WTC11 (cell line): ENCODE data around the gene COL4A1.

Experiments used
- GRHL2 ChIP-seq: fragments of 250-450 bp; sonication (Bioruptor Pico); IDR thresholded peaks from 2 replicates; pipeline ENCODE4 v1.8.0; 2022; ENCODE audit warnings: mild to moderate bottlenecking, moderate library complexity; ENCODE audit not compliant: insufficient replicate concordance, severe bottlenecking
- NFE2L1 ChIP-seq: sonication (generic); formaldehyde crosslinking; IDR thresholded peaks from 2 replicates; pipeline ENCODE4 v1.8.1; 2023; ENCODE audit warnings: missing genetic modification reagents
- NR2C2 ChIP-seq: sonication (generic); formaldehyde crosslinking; IDR thresholded peaks from 2 replicates; pipeline ENCODE4 v1.8.0; 2022; ENCODE audit warnings: mild to moderate bottlenecking, missing genetic modification reagents
- ZNF121 ChIP-seq: sonication (generic); formaldehyde crosslinking; IDR thresholded peaks from 2 replicates; pipeline ENCODE4 v1.8.0; 2023; ENCODE audit warnings: missing genetic modification reagents
- ZNF671 ChIP-seq: fragments of 250-450 bp; sonication (Bioruptor Pico); IDR thresholded peaks from 2 replicates; pipeline ENCODE4 v1.8.0; 2021; ENCODE audit warnings: mild to moderate bottlenecking
- TF ChIP-seq, protein P1 (sequence below): fragments of 200-600 bp; IDR thresholded peaks from 2 replicates; pipeline ENCODE4 v1.8.0; 2022; ENCODE audit warnings: antibody characterized with exemption
- TF ChIP-seq, protein P2 (sequence below): sonication (generic); formaldehyde crosslinking; IDR thresholded peaks from 2 replicates; pipeline ENCODE4 v1.8.0; 2022; ENCODE audit warnings: mild to moderate bottlenecking, missing genetic modification reagents
- TF ChIP-seq, protein P3 (sequence below): sonication (generic); formaldehyde crosslinking; conservative IDR thresholded peaks from 2 replicates; pipeline ENCODE4 v1.8.1; 2023; ENCODE audit warnings: mild to moderate bottlenecking, low read depth, missing genetic modification reagents, moderate library complexity
- TF ChIP-seq, protein P4 (sequence below): sonication (generic); formaldehyde crosslinking; IDR thresholded peaks from 2 replicates; pipeline ENCODE4 v1.8.1; 2022; ENCODE audit warnings: low read depth, missing genetic modification reagents, borderline replicate concordance

DNA sequence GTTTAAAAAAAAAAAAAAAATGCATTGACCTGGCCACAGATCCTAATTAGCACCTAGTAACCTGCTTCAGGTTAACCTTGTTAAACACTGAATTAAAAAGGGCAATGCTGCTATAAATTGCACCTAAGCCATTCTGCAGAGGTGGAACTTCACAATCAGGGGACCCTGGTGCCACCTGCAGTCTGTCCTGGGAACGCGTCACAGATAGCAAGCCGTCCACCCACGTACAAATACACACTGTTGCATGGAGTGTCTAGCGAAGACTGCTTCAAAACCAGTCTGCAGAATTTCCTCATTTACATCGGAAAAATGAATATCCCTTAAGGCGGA is 169.3 kb downstream of the COL4A1 start:
- TF ChIP-seq, protein P1, sequence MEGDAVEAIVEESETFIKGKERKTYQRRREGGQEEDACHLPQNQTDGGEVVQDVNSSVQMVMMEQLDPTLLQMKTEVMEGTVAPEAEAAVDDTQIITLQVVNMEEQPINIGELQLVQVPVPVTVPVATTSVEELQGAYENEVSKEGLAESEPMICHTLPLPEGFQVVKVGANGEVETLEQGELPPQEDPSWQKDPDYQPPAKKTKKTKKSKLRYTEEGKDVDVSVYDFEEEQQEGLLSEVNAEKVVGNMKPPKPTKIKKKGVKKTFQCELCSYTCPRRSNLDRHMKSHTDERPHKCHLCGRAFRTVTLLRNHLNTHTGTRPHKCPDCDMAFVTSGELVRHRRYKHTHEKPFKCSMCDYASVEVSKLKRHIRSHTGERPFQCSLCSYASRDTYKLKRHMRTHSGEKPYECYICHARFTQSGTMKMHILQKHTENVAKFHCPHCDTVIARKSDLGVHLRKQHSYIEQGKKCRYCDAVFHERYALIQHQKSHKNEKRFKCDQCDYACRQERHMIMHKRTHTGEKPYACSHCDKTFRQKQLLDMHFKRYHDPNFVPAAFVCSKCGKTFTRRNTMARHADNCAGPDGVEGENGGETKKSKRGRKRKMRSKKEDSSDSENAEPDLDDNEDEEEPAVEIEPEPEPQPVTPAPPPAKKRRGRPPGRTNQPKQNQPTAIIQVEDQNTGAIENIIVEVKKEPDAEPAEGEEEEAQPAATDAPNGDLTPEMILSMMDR: no peak
- TF ChIP-seq, protein P2, sequence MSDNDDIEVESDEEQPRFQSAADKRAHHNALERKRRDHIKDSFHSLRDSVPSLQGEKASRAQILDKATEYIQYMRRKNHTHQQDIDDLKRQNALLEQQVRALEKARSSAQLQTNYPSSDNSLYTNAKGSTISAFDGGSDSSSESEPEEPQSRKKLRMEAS: no peak
- no peak for TF ChIP-seq NR2C2
- no peak for TF ChIP-seq GRHL2 (CRISPR knock-in tag)
- TF ChIP-seq, protein P3, sequence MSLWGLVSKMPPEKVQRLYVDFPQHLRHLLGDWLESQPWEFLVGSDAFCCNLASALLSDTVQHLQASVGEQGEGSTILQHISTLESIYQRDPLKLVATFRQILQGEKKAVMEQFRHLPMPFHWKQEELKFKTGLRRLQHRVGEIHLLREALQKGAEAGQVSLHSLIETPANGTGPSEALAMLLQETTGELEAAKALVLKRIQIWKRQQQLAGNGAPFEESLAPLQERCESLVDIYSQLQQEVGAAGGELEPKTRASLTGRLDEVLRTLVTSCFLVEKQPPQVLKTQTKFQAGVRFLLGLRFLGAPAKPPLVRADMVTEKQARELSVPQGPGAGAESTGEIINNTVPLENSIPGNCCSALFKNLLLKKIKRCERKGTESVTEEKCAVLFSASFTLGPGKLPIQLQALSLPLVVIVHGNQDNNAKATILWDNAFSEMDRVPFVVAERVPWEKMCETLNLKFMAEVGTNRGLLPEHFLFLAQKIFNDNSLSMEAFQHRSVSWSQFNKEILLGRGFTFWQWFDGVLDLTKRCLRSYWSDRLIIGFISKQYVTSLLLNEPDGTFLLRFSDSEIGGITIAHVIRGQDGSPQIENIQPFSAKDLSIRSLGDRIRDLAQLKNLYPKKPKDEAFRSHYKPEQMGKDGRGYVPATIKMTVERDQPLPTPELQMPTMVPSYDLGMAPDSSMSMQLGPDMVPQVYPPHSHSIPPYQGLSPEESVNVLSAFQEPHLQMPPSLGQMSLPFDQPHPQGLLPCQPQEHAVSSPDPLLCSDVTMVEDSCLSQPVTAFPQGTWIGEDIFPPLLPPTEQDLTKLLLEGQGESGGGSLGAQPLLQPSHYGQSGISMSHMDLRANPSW (CRISPR knock-in tag): no peak
- TF ChIP-seq ZNF671 (CRISPR knock-in tag): no peak
- TF ChIP-seq ZNF121 (CRISPR knock-in tag): no peak
- TF ChIP-seq, protein P4, sequence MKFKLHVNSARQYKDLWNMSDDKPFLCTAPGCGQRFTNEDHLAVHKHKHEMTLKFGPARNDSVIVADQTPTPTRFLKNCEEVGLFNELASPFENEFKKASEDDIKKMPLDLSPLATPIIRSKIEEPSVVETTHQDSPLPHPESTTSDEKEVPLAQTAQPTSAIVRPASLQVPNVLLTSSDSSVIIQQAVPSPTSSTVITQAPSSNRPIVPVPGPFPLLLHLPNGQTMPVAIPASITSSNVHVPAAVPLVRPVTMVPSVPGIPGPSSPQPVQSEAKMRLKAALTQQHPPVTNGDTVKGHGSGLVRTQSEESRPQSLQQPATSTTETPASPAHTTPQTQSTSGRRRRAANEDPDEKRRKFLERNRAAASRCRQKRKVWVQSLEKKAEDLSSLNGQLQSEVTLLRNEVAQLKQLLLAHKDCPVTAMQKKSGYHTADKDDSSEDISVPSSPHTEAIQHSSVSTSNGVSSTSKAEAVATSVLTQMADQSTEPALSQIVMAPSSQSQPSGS (CRISPR knock-in tag): no peak
- no peak for TF ChIP-seq NFE2L1 (CRISPR knock-in tag)
